Measurements from ENCODE around the gene SLC6A9. TPM values are rescaled to one million over a fixed set of nuclear protein-coding genes. Genes with fewer than 3 reads are reported as not detected.

Gene SLC6A9
- total RNA-seq, 1 donor from 2014 or later: 2.9 TPM

- no peak for FAIRE-seq
These were observed 77.9 kb downstream of the SLC6A9 start for GRCh38 chr1:43953361-43953760.

GRCh38 chr1:43952731-43953346, 78.4 kb downstream of the SLC6A9 start:
- FAIRE-seq (no peak), DNase-seq (ENCODE audit: low spot score in 2 of 2) (no peak)

More at GRCh38 chr1:43953361-43953760, 77.9 kb downstream of the SLC6A9 start:
- no peak for DNase-seq (ENCODE audit: low spot score in 2 of 2)

GRCh38 chr1:43951021-43951985, 80.0 kb downstream of the SLC6A9 start:
- DNase-seq (ENCODE audit: low spot score in 2 of 2) (no peak), FAIRE-seq (no peak)

- no peak for FAIRE-seq
- no peak for DNase-seq (ENCODE audit: low spot score in 2 of 2)
These were observed 81.6 kb downstream of the SLC6A9 start for GRCh38 chr1:43949678-43950077.

GRCh38 chr1:43947874-43948437, 83.3 kb downstream of the SLC6A9 start:
- no peak for FAIRE-seq
- no peak for DNase-seq (ENCODE audit: low spot score in 2 of 2)

- FAIRE-seq: no peak
These were observed 84.0 kb downstream of the SLC6A9 start for GRCh38 chr1:43947061-43947873.

More at GRCh38 chr1:43947061-43947873, 84.0 kb downstream of the SLC6A9 start:
- no peak for DNase-seq (ENCODE audit: low spot score in 2 of 2)

Other genes starting within 250 kb of the SLC6A9 start
- gene ARTN, start 97.7 kb downstream of the SLC6A9 start, total RNA-seq: under 0.01 TPM
- 13.9 TPM for gene IPO13, start 84.5 kb downstream of the SLC6A9 start, total RNA-seq
- gene DPH2, start 61.5 kb downstream of the SLC6A9 start, total RNA-seq: 12.2 TPM
- gene ATP6V0B, start 56.5 kb downstream of the SLC6A9 start, total RNA-seq: 265 TPM
- 119 TPM for gene B4GALT2, start 52.3 kb downstream of the SLC6A9 start, total RNA-seq
- gene CCDC24, start 39.9 kb downstream of the SLC6A9 start, total RNA-seq: 5.3 TPM
- gene KLF17, start 87.4 kb upstream of the SLC6A9 start, total RNA-seq: under 0.01 TPM
- gene KLF18, start 110.2 kb upstream of the SLC6A9 start, total RNA-seq: not detected
- 26.5 TPM for gene DMAP1, start 182.0 kb upstream of the SLC6A9 start, total RNA-seq

All from frontal cortex (tissue), 4 donors.